AG04450 (cell line): Measurements from ENCODE around the gene LAMA2. TPM values are rescaled to one million over a fixed set of nuclear protein-coding genes. Genes with fewer than 3 reads are reported as not detected.

Experiments
- CTCF ChIA-PET: fragments of 300-600, 350-600 bp; formaldehyde crosslinking; extraction: SDS; loops from one replicate; lab custom pipeline; 2022; ENCODE audit warnings: antibody characterized with exemption, inconsistent platforms; lab: Charles Lee
- POLR2A ChIA-PET: fragments of 350-600 bp; formaldehyde crosslinking; extraction: SDS; loops from one replicate; lab custom pipeline; 2021; ENCODE audit warnings: antibody characterized with exemption, inconsistent platforms; lab: Yijun Ruan, JAX
- DNase-seq: peaks from one replicate; pipeline ENCODE4 v3.0.0-alpha.2; 2011; ENCODE audit warnings: low read depth, low spot score
- H3K27ac ChIP-seq: one replicate; pipeline ENCODE4 v1.5.1; 2012; ENCODE audit warnings: low read depth, low read length, control low read depth
- H3K27me3 ChIP-seq: one replicate; pipeline ENCODE4 v1.6.0; 2012; ENCODE audit warnings: low read length; ENCODE audit not compliant: control insufficient read depth, insufficient read depth
- H3K4me3 ChIP-seq: 2 replicates; pipeline ENCODE4 v1.5.1; 2011; ENCODE audit warnings: mild to moderate bottlenecking, low read depth, low read length, control low read depth
- H3K9me3 ChIP-seq: 2 replicates; pipeline ENCODE4 v1.5.1; 2012; ENCODE audit warnings: low read length; ENCODE audit not compliant: control insufficient read depth, insufficient read depth
- polyA plus RNA-seq: library from polyadenylated mRNA; depleted of rRNA; stranded (reverse); fragments of >200 nt; gene quantifications from 2 replicates; pipeline ENCODE4 v1.2.3, GENCODE V29; 2011
- TF ChIP-seq, protein P1 (sequence below): IDR thresholded peaks from 2 replicates; pipeline ENCODE4 v1.5.1; 2011; ENCODE audit warnings: low read depth, low read length, control low read depth, inconsistent platforms

LAMA2 gene
- polyA plus RNA-seq, 1 experiment = 33.0 TPM

DNA sequence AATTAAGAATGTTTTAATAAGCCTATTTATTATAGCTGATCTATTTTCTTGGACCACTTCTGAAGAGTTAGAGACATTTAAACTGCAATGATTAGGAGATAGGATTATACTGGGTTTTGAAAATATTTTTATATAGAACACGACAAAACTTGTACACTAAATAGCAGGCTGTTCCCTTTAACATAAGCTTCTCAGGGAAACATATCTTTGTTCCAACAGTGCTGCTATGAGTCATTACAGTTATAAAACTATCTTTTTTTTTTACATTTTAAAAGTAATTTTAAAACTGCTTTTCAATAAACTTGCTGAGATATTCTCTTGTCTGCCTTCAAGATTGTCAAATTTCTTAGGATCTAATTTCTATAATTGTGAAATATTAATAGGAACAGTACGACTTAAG lies 438.0 kb downstream of the LAMA2 start:
- no peak for DNase-seq
- ChIA-PET POLR2A (no interaction called here), CTCF (no interaction called here)
- Histone ChIP-seq H3K4me3 (no peak overlapping the region), H3K27ac (no peak overlapping the region), H3K27me3 (no peaks in the 10 kb centered on the region), H3K9me3 (no peaks in the 10 kb centered on the region)
- TF ChIP-seq, protein P1, sequence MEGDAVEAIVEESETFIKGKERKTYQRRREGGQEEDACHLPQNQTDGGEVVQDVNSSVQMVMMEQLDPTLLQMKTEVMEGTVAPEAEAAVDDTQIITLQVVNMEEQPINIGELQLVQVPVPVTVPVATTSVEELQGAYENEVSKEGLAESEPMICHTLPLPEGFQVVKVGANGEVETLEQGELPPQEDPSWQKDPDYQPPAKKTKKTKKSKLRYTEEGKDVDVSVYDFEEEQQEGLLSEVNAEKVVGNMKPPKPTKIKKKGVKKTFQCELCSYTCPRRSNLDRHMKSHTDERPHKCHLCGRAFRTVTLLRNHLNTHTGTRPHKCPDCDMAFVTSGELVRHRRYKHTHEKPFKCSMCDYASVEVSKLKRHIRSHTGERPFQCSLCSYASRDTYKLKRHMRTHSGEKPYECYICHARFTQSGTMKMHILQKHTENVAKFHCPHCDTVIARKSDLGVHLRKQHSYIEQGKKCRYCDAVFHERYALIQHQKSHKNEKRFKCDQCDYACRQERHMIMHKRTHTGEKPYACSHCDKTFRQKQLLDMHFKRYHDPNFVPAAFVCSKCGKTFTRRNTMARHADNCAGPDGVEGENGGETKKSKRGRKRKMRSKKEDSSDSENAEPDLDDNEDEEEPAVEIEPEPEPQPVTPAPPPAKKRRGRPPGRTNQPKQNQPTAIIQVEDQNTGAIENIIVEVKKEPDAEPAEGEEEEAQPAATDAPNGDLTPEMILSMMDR = no peak

DNA sequence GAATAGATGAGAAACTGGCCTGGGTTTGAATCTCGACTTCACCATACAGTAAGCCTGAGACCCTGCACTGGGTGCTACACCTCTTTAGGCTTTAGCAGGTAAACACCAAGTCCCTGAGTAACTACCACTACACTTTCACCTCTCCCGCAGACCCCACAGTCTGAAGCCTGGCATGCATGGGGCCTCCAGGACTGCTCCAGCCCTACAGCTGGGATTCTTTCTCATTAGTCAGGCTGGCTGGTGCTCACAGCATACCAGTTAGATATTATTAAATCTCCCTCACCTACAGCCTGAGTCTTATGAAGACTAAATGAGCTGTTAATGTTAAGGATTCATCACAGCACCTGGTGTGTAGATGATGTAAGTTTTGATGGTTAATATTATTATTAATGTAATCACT lies 438.4 kb downstream of the LAMA2 start:
- no peak overlapping the region for H3K27ac ChIP-seq
- CTCF ChIA-PET = no interaction called here
- no peak for DNase-seq

DNA sequence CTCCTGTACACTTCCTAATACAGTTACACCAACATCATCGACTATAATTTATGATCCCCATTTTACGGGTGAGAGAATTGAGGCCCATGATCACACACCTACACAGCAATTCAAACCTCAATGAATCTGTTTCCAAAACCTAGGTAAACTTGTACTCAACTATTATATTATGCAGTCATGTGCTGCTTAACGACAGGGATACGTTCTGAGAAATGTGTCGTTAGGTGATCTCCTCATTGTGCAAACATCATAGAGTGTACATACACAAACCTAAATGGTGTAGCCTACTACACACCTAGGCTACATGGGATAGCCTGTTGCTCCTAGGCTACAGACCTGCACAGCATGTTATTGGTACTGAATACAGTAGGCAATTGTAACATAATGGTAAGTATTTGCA lies 441.4 kb downstream of the LAMA2 start:
- H3K27me3 ChIP-seq = no peaks in the 10 kb centered on the region
- H3K27ac ChIP-seq = no peak overlapping the region
- TF ChIP-seq, protein P1 = no peak
- no peaks in the 10 kb centered on the region for H3K9me3 ChIP-seq
- no peak for DNase-seq
- H3K4me3 ChIP-seq = no peak overlapping the region
- ChIA-PET CTCF (no interaction called here), POLR2A (no interaction called here)

More for the DNA sequence above, 438.4 kb downstream of the LAMA2 start:
- Histone ChIP-seq H3K4me3 (no peak overlapping the region), H3K9me3 (no peaks in the 10 kb centered on the region), H3K27me3 (no peaks in the 10 kb centered on the region)
- POLR2A ChIA-PET = no interaction called here
- TF ChIP-seq, protein P1 = no peak

DNA sequence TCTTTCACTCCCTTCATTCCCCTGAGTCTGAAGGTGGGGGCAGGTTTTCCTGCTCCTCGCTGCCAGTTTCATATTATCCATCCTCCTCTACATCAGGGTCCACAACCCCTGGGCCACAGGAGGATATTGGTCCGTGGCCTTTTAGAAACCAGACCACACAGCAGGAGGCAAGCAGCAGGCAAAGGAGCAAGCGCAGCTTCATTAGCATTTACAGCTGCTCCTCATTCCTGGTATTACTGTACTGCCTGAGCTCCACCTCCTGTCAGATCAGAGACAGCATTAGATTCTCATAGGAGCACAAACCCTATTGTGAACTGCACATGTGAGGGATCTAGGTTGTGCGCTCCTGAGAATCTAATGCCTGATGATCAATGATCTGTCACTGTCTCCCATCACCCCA lies 446.7 kb downstream of the LAMA2 start:
- DNase-seq = no peak
- CTCF ChIA-PET = no interaction called here

DNA sequence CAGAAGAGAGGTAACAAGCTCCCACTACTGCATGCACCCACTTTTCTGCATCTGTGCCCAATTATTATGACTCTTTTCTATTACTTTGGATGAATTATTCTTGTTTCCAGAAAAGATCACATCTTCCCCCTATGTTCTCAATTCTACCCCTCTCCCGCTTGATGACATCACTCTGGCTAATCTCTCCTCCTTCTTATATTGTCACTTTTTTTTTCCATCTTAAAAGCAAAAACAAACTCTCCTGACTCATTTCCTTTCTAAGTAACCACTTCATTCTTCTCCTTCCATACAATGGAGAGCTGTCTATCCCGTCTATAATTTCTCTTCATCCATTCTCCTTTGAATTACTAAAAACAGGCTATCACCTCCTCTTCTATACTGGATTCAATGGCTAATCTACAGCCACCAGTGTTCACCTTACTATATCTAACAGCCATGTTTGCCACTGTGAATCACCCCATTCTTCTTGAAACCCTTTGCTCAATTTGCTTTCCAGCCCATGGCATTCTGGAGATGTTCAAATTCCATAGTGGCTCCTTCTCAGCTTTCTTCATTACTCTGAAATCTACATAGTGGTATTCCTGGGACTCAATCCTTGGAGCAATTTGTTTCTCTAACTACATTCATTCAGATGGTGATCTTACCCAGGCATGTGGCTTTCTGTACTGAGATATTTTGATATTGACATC lies 448.7 kb downstream of the LAMA2 start:
- H3K4me3 ChIP-seq = no peak overlapping the region
- POLR2A ChIA-PET = no interaction called here
- no peak overlapping the region for H3K27ac ChIP-seq
- no peaks in the 10 kb centered on the region for H3K27me3 ChIP-seq
- TF ChIP-seq, protein P1 = no peak
- CTCF ChIA-PET = interaction anchor here (1.7 kb wide), 1 partner anchor 39 kb away, joined by 5 read pairs; no protein-coding TSS in a partner anchor
- H3K9me3 ChIP-seq = no peaks in the 10 kb centered on the region
- no peak for DNase-seq

More for the DNA sequence above, 446.7 kb downstream of the LAMA2 start:
- H3K27ac ChIP-seq = no peak overlapping the region
- H3K4me3 ChIP-seq = no peak overlapping the region
- H3K9me3 ChIP-seq = no peaks in the 10 kb centered on the region
- TF ChIP-seq, protein P1 = no peak
- H3K27me3 ChIP-seq = no peaks in the 10 kb centered on the region
- POLR2A ChIA-PET = no interaction called here
